Ramos (cell line): ENCODE measurements around the gene ABCD2.
"Not testable (repeated sequence)": the region's sequence is repeated elsewhere in the genome, so short reads cannot be mapped to it uniquely, and the experiment has no call there.

ENCODE experiments used
- in situ Hi-C: fragments of 300-500 bp; cut with MboI; formaldehyde crosslinking; loops from one replicate; pipeline ENCODE4 v1.14.3; 2022; ENCODE audit warnings: low sequenced_read_pairs; ENCODE audit not compliant: unreplicated experiment

Gene ABCD2

DNA sequence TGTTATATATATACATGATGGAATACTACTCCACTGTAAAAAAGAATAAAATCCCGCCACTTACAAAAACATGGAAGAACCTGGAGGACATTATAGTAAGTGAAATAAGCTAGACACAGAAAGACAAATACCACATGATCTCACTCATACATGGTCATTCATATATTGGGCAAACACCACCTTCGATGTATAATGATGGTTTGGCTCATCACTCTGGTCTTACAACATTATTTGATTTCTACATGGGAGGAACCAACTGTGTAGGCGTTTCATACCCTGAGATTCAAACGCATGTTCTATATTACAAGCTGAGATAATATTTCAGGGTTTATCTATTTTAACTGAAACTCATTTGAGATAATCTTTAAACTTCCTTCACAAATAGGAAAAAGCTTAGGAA lies 48.3 kb downstream of the ABCD2 start:
- in situ Hi-C loops, result no loop called here

GRCh38 chr12:39553476-39553875 lies 66.1 kb downstream of the ABCD2 start:
- in situ Hi-C loops, result no loop called here

DNA sequence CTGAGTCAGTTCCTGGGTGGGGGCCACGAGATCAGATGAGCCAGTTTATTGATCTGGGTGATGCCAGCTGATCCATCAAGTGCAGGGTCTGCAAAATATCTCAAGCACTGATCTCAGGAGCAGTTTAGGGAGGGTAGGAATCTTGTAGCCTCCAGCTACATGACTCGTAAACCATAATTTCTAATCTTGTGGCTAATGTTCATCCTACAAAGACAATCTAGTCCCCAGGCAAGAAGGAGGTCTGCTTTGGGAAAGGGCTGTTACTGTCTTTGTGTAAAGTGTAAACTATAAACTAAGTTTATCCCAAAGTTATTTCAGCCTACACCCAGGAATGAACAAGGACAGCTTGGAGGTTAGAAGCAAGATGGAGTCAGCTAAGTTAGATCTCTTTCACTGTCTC lies 75.4 kb downstream of the ABCD2 start:
- in situ Hi-C loops, result not testable (repeated sequence)

GRCh38 chr12:39541471-39541870 lies 78.1 kb downstream of the ABCD2 start:
- in situ Hi-C loops, result no loop called here

GRCh38 chr12:39538679-39539104 lies 80.9 kb downstream of the ABCD2 start:
- in situ Hi-C loops, result no loop called here

GRCh38 chr12:39533951-39534350 lies 85.7 kb downstream of the ABCD2 start:
- in situ Hi-C loops, result no loop called here

GRCh38 chr12:39532448-39532847 lies 87.2 kb downstream of the ABCD2 start:
- in situ Hi-C loops, result no loop called here

DNA sequence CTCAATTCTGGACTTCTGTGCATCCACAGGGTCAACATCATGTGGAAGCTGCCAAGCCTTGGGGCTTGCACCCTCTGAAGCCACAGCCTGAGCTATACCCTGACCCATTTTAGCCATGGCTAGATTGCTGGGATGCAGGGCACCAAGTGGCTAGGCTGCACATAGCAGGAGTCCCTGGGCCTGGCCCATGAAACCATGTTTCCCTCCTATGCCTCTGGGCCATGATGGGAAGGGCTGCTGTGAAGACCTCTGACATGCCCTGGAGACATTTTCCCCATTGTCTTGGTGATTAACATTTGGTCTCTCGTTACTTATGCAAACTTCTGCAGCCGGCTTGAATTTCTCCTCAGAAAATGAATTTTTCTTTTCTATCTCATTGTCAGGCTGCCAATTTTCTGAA lies 92.6 kb downstream of the ABCD2 start:
- in situ Hi-C loops, result no loop called here

GRCh38 chr12:39522167-39522566 lies 97.4 kb downstream of the ABCD2 start:
- in situ Hi-C loops, result not testable (repeated sequence)

- in situ Hi-C loops, result no loop called here
Measured at GRCh38 chr12:39510001-39510400, 109.6 kb downstream of the ABCD2 start.

- in situ Hi-C loops, result no loop called here
Measured at GRCh38 chr12:39505554-39505953, 114.0 kb downstream of the ABCD2 start.

- in situ Hi-C loops, result no loop called here
Measured at GRCh38 chr12:39505023-39505422, 114.6 kb downstream of the ABCD2 start.

GRCh38 chr12:39503439-39503838 lies 116.2 kb downstream of the ABCD2 start:
- in situ Hi-C loops, result no loop called here

- in situ Hi-C loops, result no loop called here
Measured at GRCh38 chr12:39502726-39503125, 116.9 kb downstream of the ABCD2 start.
